Activated CD4-positive, alpha-beta T cell treated with anti-CD3 and anti-CD28 coated beads, Interleukin-2, amount 50 U/mL, for 1 hour (primary cell): Measurements from ENCODE around the gene PADI1.

Experiments
- DNase-seq: peaks from one replicate; pipeline ENCODE4 v3.0.0-alpha.2; 2020

PADI1 gene

GRCh38 chr1:17183388-17184160 is 21.4 kb upstream of the PADI1 start:
- no peak for DNase-seq

- no peak for DNase-seq
Measured at GRCh38 chr1:17184161-17184665, 20.7 kb upstream of the PADI1 start.

GRCh38 chr1:17184822-17185484 is 20.0 kb upstream of the PADI1 start:
- no peak for DNase-seq

- no peak for DNase-seq
Measured at GRCh38 chr1:17185485-17185860, 19.5 kb upstream of the PADI1 start.

GRCh38 chr1:17186216-17186909 is 18.6 kb upstream of the PADI1 start:
- no peak for DNase-seq

GRCh38 chr1:17187051-17187450 is 17.9 kb upstream of the PADI1 start:
- DNase-seq = no peak

- no peak for DNase-seq
Measured at GRCh38 chr1:17188217-17188616, 16.7 kb upstream of the PADI1 start.

GRCh38 chr1:17188889-17189631 is 15.9 kb upstream of the PADI1 start:
- DNase-seq = no peak

GRCh38 chr1:17189632-17189990 is 15.3 kb upstream of the PADI1 start:
- no peak for DNase-seq

GRCh38 chr1:17190010-17190995 is 14.6 kb upstream of the PADI1 start:
- DNase-seq = no peak

- no peak for DNase-seq
Measured at GRCh38 chr1:17191990-17192242, 13.0 kb upstream of the PADI1 start.

GRCh38 chr1:17192394-17193221 is 12.3 kb upstream of the PADI1 start:
- no peak for DNase-seq

GRCh38 chr1:17193222-17194132 is 11.5 kb upstream of the PADI1 start:
- DNase-seq = no peak

- no peak for DNase-seq
Measured at GRCh38 chr1:17194133-17194475, 10.8 kb upstream of the PADI1 start.

- no peak for DNase-seq
Measured at GRCh38 chr1:17194615-17195528, 10.1 kb upstream of the PADI1 start.

- DNase-seq = no peak
Measured at GRCh38 chr1:17195731-17196130, 9.2 kb upstream of the PADI1 start.

- DNase-seq = no peak
Measured at GRCh38 chr1:17196496-17197185, 8.3 kb upstream of the PADI1 start.

- no peak for DNase-seq
Measured at GRCh38 chr1:17197696-17198095, 7.2 kb upstream of the PADI1 start.
